NCI-H2107 treated with DMSO at 0.1 percent for 48 hours (cell line): ENCODE results near the gene DOCK2.

Experiments used
- DNase-seq: peaks from one replicate; lab custom pipeline; 2025; ENCODE audit not compliant: unreplicated experiment; lab: John Stamatoyannopoulos, UW

Gene DOCK2

GRCh38 chr5:169971780-169972179 is 334.7 kb downstream of the DOCK2 start:
- DNase-seq = no peak

GRCh38 chr5:169973056-169973455 is 336.0 kb downstream of the DOCK2 start:
- DNase-seq = no peak

- DNase-seq = no peak
Observed at GRCh38 chr5:169974121-169974770, 337.2 kb downstream of the DOCK2 start.

GRCh38 chr5:169978714-169979113 is 341.6 kb downstream of the DOCK2 start:
- DNase-seq = no peak

GRCh38 chr5:169979871-169980270 is 342.8 kb downstream of the DOCK2 start:
- no peak for DNase-seq

GRCh38 chr5:169980418-169981053 is 343.5 kb downstream of the DOCK2 start, which contains the start of gene INSYN2B:
Gene INSYN2B (minus strand): TSS chr5:169980495. CDS start chr5:169883898, 96,597 bp downstream.
- peak; percentile 17 for DNase-seq

- no peak for DNase-seq
Observed at GRCh38 chr5:169988206-169988605, 351.1 kb downstream of the DOCK2 start.

- DNase-seq = no peak
Observed at GRCh38 chr5:169988947-169989346, 351.9 kb downstream of the DOCK2 start.

- DNase-seq = no peak
Observed at GRCh38 chr5:169989365-169989764, 352.3 kb downstream of the DOCK2 start.

GRCh38 chr5:169991115-169991869 is 354.2 kb downstream of the DOCK2 start:
- no peak for DNase-seq

GRCh38 chr5:169992789-169993484 is 355.9 kb downstream of the DOCK2 start:
- no peak for DNase-seq

GRCh38 chr5:169993485-169993790 is 356.4 kb downstream of the DOCK2 start:
- DNase-seq = no peak

GRCh38 chr5:169997798-169998197 is 360.7 kb downstream of the DOCK2 start:
- no peak for DNase-seq

GRCh38 chr5:169999621-170000020 is 362.5 kb downstream of the DOCK2 start:
- DNase-seq = no peak

- DNase-seq = no peak
Observed at GRCh38 chr5:170000155-170000554, 363.1 kb downstream of the DOCK2 start.

- DNase-seq = no peak
Observed at GRCh38 chr5:170006021-170006420, 368.9 kb downstream of the DOCK2 start.

GRCh38 chr5:170008376-170008775 is 371.3 kb downstream of the DOCK2 start:
- no peak for DNase-seq

- no peak for DNase-seq
Observed at GRCh38 chr5:170010595-170010994, 373.5 kb downstream of the DOCK2 start.

GRCh38 chr5:170011751-170012150 is 374.7 kb downstream of the DOCK2 start:
- no peak for DNase-seq

- no peak for DNase-seq
Observed at GRCh38 chr5:170012622-170013021, 375.5 kb downstream of the DOCK2 start.

GRCh38 chr5:170020423-170020822 is 383.3 kb downstream of the DOCK2 start:
- no peak for DNase-seq

GRCh38 chr5:170021506-170021905 is 384.4 kb downstream of the DOCK2 start:
- DNase-seq = no peak
